ENCODE measurements around the gene LILRA5. TPM values are rescaled to one million over a fixed set of nuclear protein-coding genes. Genes with fewer than 3 reads are reported as not detected.
"Not testable (repeated sequence)": the region's sequence is repeated elsewhere in the genome, so short reads cannot be mapped to it uniquely, and the experiment has no call there.

LILRA5 gene
- total RNA-seq, 1 experiment from 2014 or later: not detected

- POLR2A ChIA-PET (ENCODE audit: unreplicated experiment): no interaction called here
- Histone ChIP-seq H3K9ac (ENCODE audit: low read length) (no peak overlapping the region), H3K27ac (ENCODE audit: low read length) (no peak overlapping the region), H3K79me2 (ENCODE audit: low read length) (no peaks in the 10 kb centered on the region), H3K36me3 (ENCODE audit: low read depth, low read length) (no peaks in the 10 kb centered on the region), H4K20me1 (ENCODE audit: low read length) (no peaks in the 10 kb centered on the region), H3K27me3 (ENCODE audit: low read length) (peaks cover 21% of the 10 kb centered on the region), H3K9me2 (replicated peaks; ENCODE audit: low read length) (no peaks in the 10 kb centered on the region), H3F3A (ENCODE audit: low read length, unreplicated experiment) (no peaks in the 10 kb centered on the region), H3K9me3 (ENCODE audit: low read length) (no peaks in the 10 kb centered on the region), H3K4me2 (ENCODE audit: low read length) (no peak overlapping the region), H2AFZ (ENCODE audit: low read length) (no peak overlapping the region), H3K4me1 (ENCODE audit: insufficient read depth, low read length) (no peaks in the 10 kb centered on the region), H3K4me3 (ENCODE audit: low read length) (no peak overlapping the region)
- CTCF ChIA-PET: interaction anchor here (0.6 kb wide), 1 partner anchor 30 kb away, joined by 3 read pairs; no protein-coding TSS in a partner anchor
- DNase-seq (peak; percentile 71), ATAC-seq (peak; percentile 63)
- TF ChIP-seq EZH2phosphoT487 (IDR thresholded peaks at IDR 0.05; ENCODE audit: borderline replicate concordance, low read length) (no peak), CTCF (conservative IDR thresholded peaks at IDR 0.05; ENCODE audit: low read depth, low read length) (peak; percentile 95), EZH2 (IDR thresholded peaks at IDR 0.05; ENCODE audit: low read length, unreplicated experiment) (no peak)
- no TSS peak for BruUV-seq (replicated peaks)
- intact Hi-C loops (cut with micrococcal nuclease): no loop called here
These were observed 12.2 kb upstream of the LILRA5 start for GRCh38 chr19:54325194-54325621.

- H3K9ac ChIP-seq (ENCODE audit: low read length): no peak overlapping the region
- no peaks in the 10 kb centered on the region for H3K9me2 ChIP-seq (replicated peaks; ENCODE audit: low read length)
- H3K27me3 ChIP-seq (ENCODE audit: low read length): peaks cover 31% of the 10 kb centered on the region
- no peak overlapping the region for H3K4me2 ChIP-seq (ENCODE audit: low read length)
- BruUV-seq (replicated peaks): no TSS peak
- no peaks in the 10 kb centered on the region for H3K9me3 ChIP-seq (ENCODE audit: low read length)
- ATAC-seq (no peak), DNase-seq (no peak)
- H3K36me3 ChIP-seq (ENCODE audit: low read depth, low read length): no peaks in the 10 kb centered on the region
- H3K27ac ChIP-seq (ENCODE audit: low read length): no peak overlapping the region
- no peaks in the 10 kb centered on the region for H3K4me1 ChIP-seq (ENCODE audit: insufficient read depth, low read length)
- intact Hi-C loops (cut with micrococcal nuclease): no loop called here
- H3F3A ChIP-seq (ENCODE audit: low read length, unreplicated experiment): no peaks in the 10 kb centered on the region
- H3K4me3 ChIP-seq (ENCODE audit: low read length): no peak overlapping the region
- H2AFZ ChIP-seq (ENCODE audit: low read length): no peak overlapping the region
- no peaks in the 10 kb centered on the region for H3K79me2 ChIP-seq (ENCODE audit: low read length)
- H4K20me1 ChIP-seq (ENCODE audit: low read length): no peaks in the 10 kb centered on the region
- ChIA-PET POLR2A (ENCODE audit: unreplicated experiment) (no interaction called here), CTCF (no interaction called here)
- TF ChIP-seq CTCF (conservative IDR thresholded peaks at IDR 0.05; ENCODE audit: low read depth, low read length): no peak
- TF ChIP-seq EZH2 (IDR thresholded peaks at IDR 0.05; ENCODE audit: low read length, unreplicated experiment): no peak
- TF ChIP-seq EZH2phosphoT487 (IDR thresholded peaks at IDR 0.05; ENCODE audit: borderline replicate concordance, low read length): no peak
These were observed 11.1 kb upstream of the LILRA5 start for GRCh38 chr19:54324071-54324470.

- H3K4me2 ChIP-seq (ENCODE audit: low read length); H2AFZ ChIP-seq (ENCODE audit: low read length); H3K4me3 ChIP-seq (ENCODE audit: low read length); H3F3A ChIP-seq (ENCODE audit: low read length, unreplicated experiment); ATAC-seq; H3K27ac ChIP-seq (ENCODE audit: low read length); H3K79me2 ChIP-seq (ENCODE audit: low read length); POLR2A ChIA-PET (ENCODE audit: unreplicated experiment); CTCF ChIA-PET; H3K4me1 ChIP-seq (ENCODE audit: insufficient read depth, low read length); H3K9me2 ChIP-seq (replicated peaks; ENCODE audit: low read length); H3K9me3 ChIP-seq (ENCODE audit: low read length); DNase-seq; intact Hi-C loops (cut with micrococcal nuclease); H3K36me3 ChIP-seq (ENCODE audit: low read depth, low read length); BruUV-seq (replicated peaks); H3K9ac ChIP-seq (ENCODE audit: low read length); H4K20me1 ChIP-seq (ENCODE audit: low read length): not testable (repeated sequence)
- H3K27me3 ChIP-seq (ENCODE audit: low read length): peaks cover 42% of the 10 kb centered on the region
These were observed 10.0 kb upstream of the LILRA5 start for GRCh38 chr19:54322934-54323333.

GRCh38 chr19:54322295-54322694 lies 9.3 kb upstream of the LILRA5 start:
- H4K20me1 ChIP-seq (ENCODE audit: low read length); BruUV-seq (replicated peaks); ATAC-seq; H3K4me3 ChIP-seq (ENCODE audit: low read length); H3F3A ChIP-seq (ENCODE audit: low read length, unreplicated experiment); H3K9me2 ChIP-seq (replicated peaks; ENCODE audit: low read length); CTCF ChIA-PET; H3K27ac ChIP-seq (ENCODE audit: low read length); H3K9ac ChIP-seq (ENCODE audit: low read length); H3K4me1 ChIP-seq (ENCODE audit: insufficient read depth, low read length); DNase-seq; H2AFZ ChIP-seq (ENCODE audit: low read length); H3K9me3 ChIP-seq (ENCODE audit: low read length); H3K79me2 ChIP-seq (ENCODE audit: low read length); H3K4me2 ChIP-seq (ENCODE audit: low read length); intact Hi-C loops (cut with micrococcal nuclease); H3K36me3 ChIP-seq (ENCODE audit: low read depth, low read length); POLR2A ChIA-PET (ENCODE audit: unreplicated experiment): not testable (repeated sequence)
- H3K27me3 ChIP-seq (ENCODE audit: low read length): peaks cover 48% of the 10 kb centered on the region
